Esophagus muscularis mucosa (tissue), 4 donors: ENCODE data around the gene TRDN.

ENCODE experiments used
- EP300 ChIP-seq: sonication (generic); formaldehyde crosslinking; IDR thresholded peaks from one replicate; pipeline ENCODE4 v1.6.1; 2017; ENCODE audit warnings: antibody characterized with exemption
- POLR2A ChIP-seq: fragments of 450-650 bp; IDR thresholded peaks from one replicate; pipeline ENCODE4 v1.6.1; 2017; ENCODE audit warnings: antibody characterized with exemption, moderate library complexity, mild to moderate bottlenecking, low read depth
- POLR2AphosphoS5 ChIP-seq, 2 donors: sonication (generic); formaldehyde crosslinking; IDR thresholded peaks; one replicate each; pipeline ENCODE4 v1.6.1; 2017; ENCODE audit warnings: antibody characterized with exemption in 2 of 2
- TF ChIP-seq, protein P1 (sequence below), 3 experiments: fragments of 200-600 bp in 2 of 3; fragments of 450-650 bp in 1 of 3; sonication (generic) in 2 of 3; IDR thresholded peaks; one replicate each; pipeline ENCODE4 v1.5.1; 2017 to 2019; ENCODE audit warnings: antibody characterized with exemption in 3 of 3, mild to moderate bottlenecking in 2 of 3, moderate library complexity in 1 of 3

DNA sequence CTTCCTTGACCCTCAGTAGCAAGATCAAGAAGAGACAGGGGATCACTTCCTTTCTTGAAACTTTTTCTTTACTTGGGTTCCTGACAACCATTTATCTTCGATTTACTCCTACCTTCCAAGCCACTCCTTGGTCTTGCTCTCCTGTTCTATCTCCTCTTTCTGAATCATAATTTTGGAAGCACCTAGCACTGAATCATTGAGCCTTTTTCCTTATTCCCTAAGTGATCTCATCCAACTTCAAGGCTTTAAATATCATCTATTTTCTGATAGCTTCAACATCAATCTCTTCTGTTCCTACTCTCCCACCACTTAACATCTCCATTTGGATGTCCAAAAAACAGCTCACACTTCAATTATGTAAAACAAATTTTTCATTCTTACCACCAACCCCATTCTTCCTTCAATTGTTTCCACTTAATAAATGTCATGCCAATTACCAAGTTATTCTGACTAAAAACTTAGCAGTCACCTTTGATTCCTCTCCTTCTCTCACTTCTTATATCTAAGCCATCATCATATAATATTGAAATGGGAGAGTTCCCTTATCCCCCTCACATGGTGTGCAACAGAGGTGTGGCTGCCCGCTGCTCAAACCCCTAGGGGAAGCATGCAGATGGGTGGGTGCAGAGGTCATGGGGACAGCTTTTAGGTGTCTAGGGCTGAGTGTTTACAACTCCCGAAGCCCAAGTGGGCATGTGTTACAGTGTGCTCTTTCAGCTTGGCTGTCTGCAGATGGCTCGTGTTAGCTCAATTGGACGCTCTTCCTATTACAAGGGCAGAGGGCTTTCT lies 23.4 kb upstream of the TRDN start:
- TF ChIP-seq POLR2AphosphoS5 (IDR thresholded peaks at IDR 0.05), result no peak
- TF ChIP-seq, protein P1, sequence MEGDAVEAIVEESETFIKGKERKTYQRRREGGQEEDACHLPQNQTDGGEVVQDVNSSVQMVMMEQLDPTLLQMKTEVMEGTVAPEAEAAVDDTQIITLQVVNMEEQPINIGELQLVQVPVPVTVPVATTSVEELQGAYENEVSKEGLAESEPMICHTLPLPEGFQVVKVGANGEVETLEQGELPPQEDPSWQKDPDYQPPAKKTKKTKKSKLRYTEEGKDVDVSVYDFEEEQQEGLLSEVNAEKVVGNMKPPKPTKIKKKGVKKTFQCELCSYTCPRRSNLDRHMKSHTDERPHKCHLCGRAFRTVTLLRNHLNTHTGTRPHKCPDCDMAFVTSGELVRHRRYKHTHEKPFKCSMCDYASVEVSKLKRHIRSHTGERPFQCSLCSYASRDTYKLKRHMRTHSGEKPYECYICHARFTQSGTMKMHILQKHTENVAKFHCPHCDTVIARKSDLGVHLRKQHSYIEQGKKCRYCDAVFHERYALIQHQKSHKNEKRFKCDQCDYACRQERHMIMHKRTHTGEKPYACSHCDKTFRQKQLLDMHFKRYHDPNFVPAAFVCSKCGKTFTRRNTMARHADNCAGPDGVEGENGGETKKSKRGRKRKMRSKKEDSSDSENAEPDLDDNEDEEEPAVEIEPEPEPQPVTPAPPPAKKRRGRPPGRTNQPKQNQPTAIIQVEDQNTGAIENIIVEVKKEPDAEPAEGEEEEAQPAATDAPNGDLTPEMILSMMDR (IDR thresholded peaks at IDR 0.05), result no peak
- TF ChIP-seq EP300, result no peak
- no peak for TF ChIP-seq POLR2A
